DMS153 treated with DMSO at 0.1 percent for 48 hours (cell line): ENCODE measurements around the gene DLG1.

ENCODE experiments used
- DNase-seq: peaks from one replicate; lab custom pipeline; 2025; ENCODE audit not compliant: unreplicated experiment; lab: John Stamatoyannopoulos, UW

DLG1 gene

DNA sequence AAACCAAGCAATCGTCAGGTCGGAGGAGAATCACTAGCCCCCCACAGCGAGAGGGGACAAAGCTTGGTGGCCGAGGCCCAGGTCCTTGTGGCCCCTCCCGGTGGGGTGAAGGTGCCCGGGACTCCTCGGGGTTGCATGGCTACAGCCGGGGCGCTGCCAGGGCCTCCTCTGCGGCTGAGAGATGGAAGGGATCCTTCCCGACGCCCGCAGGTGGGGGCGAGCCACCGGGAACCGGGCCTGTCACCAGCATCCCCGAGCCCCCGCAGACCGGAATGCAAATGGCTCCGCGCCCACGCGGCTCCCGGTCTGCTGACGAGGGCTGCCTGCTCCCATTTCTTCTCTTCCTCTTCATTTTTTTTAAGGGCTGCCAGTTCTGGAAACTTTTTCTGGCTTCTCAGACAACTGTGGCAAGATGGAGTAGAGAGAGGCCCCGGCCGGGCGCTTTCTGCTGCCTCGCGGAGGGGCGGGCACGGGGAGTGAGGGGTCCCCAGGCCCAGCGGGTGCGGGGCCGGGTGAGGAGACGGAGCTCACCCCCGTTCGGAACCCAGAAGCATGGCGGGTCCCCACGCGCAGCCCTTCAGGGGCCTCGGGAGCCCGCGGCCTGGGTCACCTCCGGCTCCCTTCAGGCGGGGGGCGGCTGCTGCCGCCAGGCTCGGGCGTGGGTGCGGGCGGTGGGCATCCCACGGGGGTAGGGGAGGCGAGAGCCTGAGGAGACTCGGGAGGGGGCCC lies 296.3 kb downstream of the DLG1 start:
- no peak for DNase-seq

DNA sequence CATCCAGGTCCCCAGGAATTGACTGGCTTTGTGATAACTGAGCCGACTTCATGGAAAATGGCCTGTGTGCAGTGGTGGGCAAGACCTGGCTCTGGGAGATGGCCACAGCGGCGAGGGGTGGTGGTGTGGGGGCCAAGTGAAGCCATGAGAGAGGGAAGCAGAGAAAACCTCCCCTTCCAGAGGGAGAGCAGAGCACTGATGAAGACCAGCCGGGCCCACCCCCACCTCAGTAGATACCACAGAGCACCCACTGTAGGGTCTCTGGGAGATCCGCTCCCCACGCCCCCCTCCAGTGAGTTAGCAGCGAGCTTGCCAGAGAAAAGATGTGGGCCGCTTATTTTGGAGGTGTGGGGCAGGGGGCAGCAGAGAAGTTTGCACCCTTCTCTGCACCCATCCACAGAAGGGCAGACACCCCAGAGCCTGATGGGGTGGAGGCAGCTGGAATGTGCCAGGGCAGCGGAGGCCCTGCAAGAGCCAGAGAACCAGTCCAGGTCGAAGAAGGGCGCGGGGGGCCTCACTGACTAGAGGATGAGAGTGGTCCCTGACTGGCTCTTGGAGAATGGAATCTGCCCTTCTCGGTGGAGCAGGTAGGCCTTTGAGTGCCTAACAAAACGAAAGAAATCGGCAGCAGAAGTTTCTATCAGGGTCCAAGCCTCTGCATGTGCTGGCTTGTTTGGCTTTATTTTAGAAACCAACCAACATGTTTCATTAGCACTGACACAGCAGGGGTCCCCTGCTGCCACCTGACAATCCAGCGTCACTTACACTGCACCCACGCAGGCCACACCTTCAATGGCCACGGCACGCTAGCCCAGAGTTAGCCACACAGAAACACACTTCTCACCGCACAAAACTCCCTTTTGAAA lies 297.1 kb downstream of the DLG1 start:
- DNase-seq = peak; percentile 40

DNA sequence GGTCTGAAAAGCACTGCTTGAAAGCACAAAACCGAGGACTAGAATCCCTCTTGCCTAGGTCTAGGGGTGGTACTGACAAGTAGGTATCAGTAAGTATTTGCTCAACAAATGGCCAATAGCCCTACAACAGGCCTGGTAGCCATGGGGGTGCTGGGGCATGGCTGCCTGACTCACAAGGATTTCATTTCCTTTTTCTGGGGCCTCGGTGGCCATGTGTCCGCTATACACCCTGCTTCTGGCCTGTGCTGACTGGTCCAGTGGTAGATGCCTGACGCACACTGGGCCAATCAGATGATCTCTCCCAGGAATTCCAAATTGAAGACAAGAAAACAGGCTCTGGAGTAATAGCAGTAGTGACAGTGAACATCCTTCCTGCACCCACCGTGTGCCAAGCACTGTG lies 298.2 kb downstream of the DLG1 start:
- no peak for DNase-seq

DNA sequence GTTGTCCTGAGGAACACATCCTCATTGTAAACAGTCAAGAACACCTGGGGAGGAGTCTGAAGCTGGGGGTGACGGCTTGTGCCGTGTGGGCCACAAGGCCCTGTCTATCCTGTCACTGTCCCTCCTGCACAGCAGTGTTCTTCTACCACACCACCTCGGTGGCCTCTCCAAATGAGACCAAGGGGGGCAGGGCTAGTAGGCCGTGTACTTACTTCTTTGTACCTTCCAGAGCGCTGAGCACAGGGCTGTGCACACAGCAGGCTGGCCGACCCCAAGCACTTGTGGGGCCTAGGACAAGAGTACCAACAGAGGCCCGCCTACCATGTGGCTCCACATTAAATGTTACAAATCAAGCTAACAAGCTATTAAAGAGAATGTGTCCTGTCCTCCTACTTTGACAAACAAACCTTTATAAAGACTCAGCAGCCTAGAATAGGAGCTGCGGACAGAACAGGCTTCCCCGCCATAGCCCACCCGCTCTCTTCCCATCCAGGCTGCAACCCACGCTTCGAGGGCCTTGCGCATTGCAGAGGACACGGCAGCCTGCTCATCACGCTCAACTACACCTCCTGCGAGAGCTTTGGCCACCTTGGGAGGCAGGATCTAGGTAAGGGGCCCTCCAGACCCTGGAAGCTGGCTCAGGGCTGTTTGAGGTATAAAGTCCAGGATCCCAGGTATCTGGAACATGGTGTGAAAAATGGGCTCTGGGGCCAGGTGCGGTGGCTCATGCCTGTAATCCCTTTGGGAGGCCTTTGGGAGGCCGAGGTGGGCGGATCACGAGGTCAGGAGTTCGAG lies 299.2 kb downstream of the DLG1 start:
- no peak for DNase-seq

DNA sequence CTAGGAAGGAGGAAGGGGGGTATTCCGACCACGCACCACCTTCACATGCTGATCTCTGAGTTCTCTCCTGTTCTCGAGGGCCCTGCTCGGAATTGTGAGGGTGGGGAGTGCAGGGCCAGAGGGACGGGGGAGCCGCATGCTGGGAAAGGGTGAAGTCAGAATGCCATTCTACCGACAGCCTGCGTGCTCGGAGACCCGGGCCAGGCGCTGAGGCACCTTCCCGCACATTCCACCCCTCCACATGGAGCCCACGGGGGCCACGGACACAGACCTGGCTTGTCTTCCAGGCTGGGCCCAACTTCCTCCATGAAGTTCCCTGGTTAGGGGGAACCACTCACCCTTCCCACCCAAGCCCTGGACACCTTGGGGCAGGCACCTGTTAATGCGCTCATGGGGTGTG lies 301.1 kb downstream of the DLG1 start:
- DNase-seq = no peak

DNA sequence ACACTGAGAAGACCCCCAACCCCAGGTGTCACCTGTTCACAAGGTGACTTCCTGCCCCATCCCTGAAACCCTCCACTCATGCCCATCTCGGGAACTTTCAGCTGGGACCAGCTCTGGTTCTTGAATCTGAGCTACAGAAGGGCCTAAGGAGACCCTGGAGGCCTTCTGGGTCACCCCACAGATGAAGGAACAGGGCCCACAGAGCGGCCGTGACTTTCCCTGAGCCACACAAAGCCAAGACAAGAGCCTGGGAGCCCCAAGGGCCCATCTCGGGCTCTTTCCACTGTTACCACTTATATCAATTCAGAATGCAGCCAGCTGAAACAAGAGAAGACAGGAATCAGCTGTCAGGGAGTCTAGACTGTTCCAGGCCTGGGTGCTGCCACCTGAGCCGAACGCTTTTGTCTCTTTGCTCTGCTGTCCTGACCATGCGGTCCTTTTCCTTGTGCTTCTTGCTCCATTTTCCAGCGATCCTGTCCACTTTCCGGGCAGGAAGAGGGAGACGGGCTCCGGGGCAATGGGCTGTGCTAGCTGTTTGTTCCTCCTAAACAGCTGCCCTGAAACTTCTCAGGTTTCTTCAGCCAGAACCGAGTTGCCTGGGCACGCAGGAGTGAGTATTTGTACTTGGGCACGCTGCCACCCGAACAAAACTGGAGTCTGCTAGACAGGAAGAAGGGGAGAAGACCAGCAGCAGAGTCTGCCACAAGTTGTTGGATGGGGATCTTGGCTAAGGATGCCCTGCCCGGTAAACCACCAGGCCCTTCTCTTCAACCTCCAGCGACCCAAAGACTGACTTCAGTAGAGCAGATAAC lies 301.8 kb downstream of the DLG1 start:
- no peak for DNase-seq

DNA sequence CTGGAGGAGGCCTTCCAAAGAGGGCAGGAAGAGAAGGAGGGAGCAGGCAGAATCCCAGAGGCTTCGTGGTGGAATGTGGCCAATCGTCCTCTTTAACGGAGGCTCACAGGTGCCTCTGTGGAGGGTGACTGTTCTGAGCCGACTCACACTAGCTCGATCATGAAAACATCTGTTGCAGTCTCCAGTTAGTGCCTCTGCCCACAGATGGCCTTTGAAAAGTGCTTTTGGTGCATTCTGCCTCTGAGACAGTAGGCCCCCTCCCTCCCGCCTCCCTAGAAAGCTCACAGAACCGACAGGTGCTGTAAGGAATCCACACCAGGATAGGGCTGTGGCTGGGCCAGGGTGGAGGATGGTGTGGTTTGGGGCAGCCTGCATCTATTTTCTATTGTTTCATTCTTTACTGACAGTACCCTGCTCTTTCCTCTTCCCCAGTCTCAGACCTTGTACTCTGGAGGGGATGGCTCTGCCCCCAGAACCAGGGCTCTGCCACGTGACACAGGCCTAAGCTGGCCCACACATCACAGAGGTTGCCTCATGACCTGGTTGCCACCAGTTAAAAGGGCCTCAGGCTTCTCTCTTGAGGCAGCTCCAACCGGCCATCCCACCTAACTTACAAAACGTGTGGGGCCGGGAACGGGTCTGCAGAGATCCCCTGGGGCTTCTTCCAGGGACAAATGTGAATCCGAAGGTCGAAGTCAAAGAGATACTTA lies 302.6 kb downstream of the DLG1 start:
- no peak for DNase-seq

DNA sequence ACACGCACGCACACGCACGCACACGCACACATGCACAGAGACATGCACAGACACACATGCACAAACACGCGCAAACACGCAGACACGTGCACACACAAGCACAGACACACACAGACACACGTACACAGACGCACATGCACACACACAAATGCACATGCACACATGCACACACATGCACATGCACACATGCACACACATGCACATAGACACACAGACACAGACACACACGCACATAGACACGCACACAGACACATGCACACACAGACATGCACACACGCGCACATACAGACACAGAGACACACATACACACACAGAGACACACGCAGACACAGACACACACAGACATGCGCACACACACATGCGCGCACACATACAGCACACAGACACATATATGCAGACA lies 303.4 kb downstream of the DLG1 start:
- DNase-seq = no peak

DNA sequence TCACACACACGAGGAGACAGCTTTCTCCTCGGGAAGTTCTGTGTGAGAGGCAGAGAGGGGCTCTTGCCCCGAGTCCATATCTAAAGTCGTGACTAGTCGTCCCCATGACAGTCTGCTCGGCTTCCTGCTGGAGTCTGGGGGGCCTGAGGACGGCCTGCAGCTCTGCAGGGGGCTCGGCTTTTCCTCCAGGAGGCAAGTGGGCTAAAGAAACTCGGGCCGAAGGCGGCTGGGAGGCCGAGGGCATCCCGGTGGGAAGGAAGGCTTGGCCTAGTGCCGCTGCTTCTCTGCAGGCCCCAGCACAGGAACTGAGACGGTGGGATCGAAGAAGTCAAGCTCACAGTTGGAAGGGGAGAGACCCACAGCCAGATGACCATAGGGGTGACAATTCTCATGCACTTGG lies 304.4 kb downstream of the DLG1 start:
- no peak for DNase-seq
